ENCODE data around the gene TRIM47.

GRCh38 chr17:75909812-75910274 is 31.5 kb upstream of the TRIM47 start:
- TF ChIP-seq, protein P1, sequence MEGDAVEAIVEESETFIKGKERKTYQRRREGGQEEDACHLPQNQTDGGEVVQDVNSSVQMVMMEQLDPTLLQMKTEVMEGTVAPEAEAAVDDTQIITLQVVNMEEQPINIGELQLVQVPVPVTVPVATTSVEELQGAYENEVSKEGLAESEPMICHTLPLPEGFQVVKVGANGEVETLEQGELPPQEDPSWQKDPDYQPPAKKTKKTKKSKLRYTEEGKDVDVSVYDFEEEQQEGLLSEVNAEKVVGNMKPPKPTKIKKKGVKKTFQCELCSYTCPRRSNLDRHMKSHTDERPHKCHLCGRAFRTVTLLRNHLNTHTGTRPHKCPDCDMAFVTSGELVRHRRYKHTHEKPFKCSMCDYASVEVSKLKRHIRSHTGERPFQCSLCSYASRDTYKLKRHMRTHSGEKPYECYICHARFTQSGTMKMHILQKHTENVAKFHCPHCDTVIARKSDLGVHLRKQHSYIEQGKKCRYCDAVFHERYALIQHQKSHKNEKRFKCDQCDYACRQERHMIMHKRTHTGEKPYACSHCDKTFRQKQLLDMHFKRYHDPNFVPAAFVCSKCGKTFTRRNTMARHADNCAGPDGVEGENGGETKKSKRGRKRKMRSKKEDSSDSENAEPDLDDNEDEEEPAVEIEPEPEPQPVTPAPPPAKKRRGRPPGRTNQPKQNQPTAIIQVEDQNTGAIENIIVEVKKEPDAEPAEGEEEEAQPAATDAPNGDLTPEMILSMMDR (IDR thresholded peaks at IDR 0.05): no peak
- no peak for TF ChIP-seq POLR2A (IDR thresholded peaks at IDR 0.05)
